Measurements from ENCODE around the gene COL16A1. TPM values are rescaled to one million over a fixed set of nuclear protein-coding genes. Genes with fewer than 3 reads are reported as not detected.

The COL16A1 gene
- total RNA-seq, 2 donors from 2014 or later = 19.8 to 27.5 TPM

GRCh38 chr1:31659889-31660288 is 43.9 kb downstream of the COL16A1 start:
- ATAC-seq (no peak), DNase-seq (no peak)
- intact Hi-C loops (cut with DNase I) = loop anchor here in 1 of 2 donors (10.0 kb wide), 1 partner anchor 55 kb away; no protein-coding TSS in a partner anchor

DNA sequence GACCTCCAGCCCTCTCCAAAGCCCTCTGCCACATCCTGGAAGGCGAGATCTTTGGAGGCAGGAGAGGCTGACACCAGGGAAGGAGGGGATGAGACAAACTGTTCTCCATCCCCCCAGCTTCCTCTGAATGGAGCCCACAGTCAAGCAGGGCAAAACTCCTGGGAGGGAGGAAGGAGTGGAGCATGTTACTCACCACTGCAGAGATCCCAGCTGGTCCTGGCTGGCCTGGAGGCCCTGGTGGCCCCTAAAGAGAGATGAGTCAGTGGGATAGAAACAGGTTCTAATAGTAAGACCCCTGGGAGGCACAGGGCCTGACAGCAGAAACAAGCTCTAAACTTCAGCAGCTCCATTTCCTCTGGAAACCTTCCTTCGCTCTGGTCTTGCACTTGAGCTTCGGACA is 45.1 kb downstream of the COL16A1 start:
- intact Hi-C loops (cut with DNase I) = no loop called here
- no peak for DNase-seq
- ATAC-seq = no peak

DNA sequence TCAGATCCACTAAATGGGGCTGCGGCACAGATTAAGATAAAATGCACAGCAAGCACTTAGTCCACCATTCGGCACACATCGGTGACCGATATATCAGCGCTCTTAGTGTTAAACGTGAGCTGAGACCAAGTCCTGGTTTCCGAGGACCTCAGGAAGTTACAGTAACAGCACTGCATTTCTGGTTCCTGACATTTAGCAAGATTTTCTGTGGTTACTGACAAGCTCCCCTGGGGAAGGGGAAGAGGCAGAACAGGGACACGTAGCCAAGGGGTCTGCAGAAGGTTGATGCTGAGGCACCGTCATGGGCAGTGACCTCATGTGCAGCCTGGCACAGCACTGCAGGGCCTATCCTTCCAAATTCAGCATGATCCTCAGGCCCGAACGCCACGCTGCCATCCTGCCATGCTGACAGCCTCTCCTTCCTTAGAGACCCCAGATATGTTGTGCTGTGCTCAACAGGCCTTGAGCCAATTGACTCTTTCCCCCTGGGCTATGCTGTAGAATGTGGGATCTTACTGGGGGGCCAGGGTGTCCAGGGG is 45.8 kb downstream of the COL16A1 start:
- DNase-seq = no peak
- ATAC-seq = no peak
- intact Hi-C loops (cut with DNase I) = no loop called here

DNA sequence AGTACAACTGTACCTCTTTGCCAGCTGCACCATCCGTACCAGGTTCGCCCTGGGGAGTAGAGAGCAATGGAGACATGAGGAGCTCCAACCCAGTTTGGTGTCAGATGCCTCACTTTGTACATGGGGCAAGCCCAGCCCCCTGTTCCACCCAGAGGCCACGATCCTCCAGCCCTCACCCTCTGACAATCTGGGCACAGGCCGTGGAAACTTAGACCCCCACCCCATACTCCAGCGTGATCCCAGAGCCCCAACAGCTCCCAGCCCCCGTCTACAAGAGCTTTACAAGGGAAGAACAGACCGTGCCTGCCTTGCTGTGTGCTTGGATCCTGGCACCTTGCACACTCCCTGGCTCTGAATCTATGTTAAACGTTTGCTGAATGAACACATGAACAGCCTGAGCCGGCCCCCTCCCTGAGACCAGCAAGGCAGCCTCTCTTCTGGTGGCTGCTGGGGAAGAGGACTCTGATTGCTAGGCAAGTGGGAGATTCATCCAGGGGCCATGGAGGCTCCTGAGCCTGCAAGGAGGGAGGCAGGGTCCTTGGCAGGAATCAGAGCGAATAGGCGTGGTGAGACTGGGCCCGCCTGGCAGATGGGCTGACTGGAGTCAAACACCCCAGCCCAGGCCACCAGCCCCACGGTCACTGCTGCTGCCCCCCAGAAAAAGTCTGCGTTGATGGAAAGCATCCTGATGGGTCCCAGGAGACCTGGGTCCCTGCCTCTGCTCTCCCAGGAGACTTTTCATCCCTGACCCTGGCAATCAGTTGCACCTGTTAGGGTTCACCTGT is 46.6 kb downstream of the COL16A1 start:
- intact Hi-C loops (cut with DNase I) = no loop called here
- DNase-seq (no peak), ATAC-seq (no peak)

DNA sequence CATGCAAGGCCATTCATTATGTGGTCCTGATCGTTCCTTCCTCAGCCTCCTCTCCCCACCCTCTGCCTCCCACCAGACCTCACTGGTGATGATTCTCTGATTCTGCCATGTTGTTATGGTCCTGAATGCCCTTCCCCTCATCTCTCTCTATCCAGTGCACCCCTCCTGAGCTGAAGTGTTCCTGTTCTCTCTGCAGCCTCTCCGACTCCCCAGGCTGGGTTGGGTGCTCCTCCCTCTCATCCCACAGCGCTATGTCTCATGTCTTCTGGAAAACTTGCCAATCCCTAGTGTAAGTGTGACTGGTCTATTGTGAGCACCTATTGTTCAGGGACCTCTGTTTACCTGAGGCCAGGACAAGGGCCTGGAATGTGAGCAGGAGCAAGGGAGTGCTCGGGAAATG is 48.1 kb downstream of the COL16A1 start:
- intact Hi-C loops (cut with DNase I) = no loop called here
- no peak for ATAC-seq
- no peak for DNase-seq

DNA sequence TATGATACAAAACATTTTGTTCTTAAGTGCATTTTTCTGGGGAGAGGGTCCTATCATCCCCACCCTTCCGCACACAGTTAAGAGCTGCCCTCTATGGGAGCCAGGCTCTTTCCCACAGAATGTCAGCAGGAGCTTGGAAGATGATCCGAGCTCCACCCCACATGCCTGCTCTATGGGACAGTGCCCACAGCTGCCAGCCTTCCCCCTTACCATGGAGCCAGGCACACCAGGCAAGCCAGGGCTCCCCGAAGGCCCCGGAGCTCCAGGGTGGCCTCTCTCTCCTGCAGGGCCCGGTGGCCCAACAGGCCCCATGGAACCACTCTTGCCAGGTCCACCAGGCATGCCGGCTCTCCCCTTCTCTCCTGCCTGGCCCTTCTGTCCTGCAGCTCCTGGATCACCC is 48.7 kb downstream of the COL16A1 start:
- intact Hi-C loops (cut with DNase I) = no loop called here
- DNase-seq (no peak), ATAC-seq (no peak)

- intact Hi-C loops (cut with DNase I) = no loop called here
- DNase-seq (no peak), ATAC-seq (no peak)
These were observed 49.4 kb downstream of the COL16A1 start for GRCh38 chr1:31654474-31654776.

- no peak for DNase-seq
- no peak for ATAC-seq
- intact Hi-C loops (cut with DNase I) = no loop called here
These were observed 49.9 kb downstream of the COL16A1 start for GRCh38 chr1:31653717-31654473.

GRCh38 chr1:31652891-31653499 is 50.8 kb downstream of the COL16A1 start:
- no peak for ATAC-seq
- no peak for DNase-seq
- intact Hi-C loops (cut with DNase I) = no loop called here

DNA sequence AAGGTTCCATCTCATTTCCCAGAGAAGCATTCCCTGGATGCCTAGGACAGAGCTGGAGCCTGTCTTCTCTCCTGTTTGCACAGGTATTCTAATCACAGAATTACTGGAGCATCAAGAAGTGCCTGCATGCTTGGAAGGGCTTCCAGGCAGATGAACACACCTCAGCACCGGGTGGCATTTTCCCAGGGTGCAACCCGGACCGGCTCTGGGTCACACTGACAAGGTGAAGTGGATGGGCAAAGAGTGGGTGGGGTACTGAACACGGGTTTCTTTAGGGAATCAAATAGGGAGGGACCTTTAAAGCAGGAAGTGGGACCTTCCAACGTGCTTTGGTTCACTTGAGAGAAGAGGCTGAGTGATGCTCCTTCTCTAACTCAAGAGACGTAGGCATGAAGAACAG is 52.1 kb downstream of the COL16A1 start:
- DNase-seq (no peak), ATAC-seq (no peak)
- intact Hi-C loops (cut with DNase I) = no loop called here

- intact Hi-C loops (cut with DNase I) = no loop called here
- DNase-seq (no peak), ATAC-seq (no peak)
These were observed 52.8 kb downstream of the COL16A1 start for GRCh38 chr1:31651089-31651420.

GRCh38 chr1:31650161-31651088 is 53.4 kb downstream of the COL16A1 start:
- DNase-seq (no peak), ATAC-seq (no peak)
- intact Hi-C loops (cut with DNase I) = no loop called here

GRCh38 chr1:31648641-31649357 is 55.0 kb downstream of the COL16A1 start:
- no peak for DNase-seq
- intact Hi-C loops (cut with DNase I) = no loop called here
- ATAC-seq = no peak

DNA sequence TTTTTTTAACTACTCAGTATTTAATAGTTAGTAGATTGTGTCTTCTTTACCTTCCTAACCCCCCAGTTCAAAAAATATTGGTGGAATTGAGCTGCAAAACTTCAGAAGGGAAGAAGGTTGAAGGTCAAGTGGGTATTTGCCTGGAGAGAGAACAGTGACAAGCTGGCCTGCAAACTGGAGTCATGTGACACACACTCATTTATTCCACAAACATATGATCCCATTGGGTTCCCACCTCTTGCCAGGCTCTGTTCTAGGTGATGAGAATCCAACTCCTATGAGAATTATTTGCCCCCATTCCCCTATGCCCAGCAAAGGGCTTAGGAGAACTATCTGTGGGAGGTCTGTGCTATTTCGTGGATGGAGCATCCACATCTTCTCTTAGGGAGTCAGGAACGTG is 55.6 kb downstream of the COL16A1 start:
- intact Hi-C loops (cut with DNase I) = no loop called here
- DNase-seq = no peak
- ATAC-seq = no peak

- DNase-seq (no peak), ATAC-seq (no peak)
- intact Hi-C loops (cut with DNase I) = no loop called here
These were observed 56.7 kb downstream of the COL16A1 start for GRCh38 chr1:31647106-31647505.

DNA sequence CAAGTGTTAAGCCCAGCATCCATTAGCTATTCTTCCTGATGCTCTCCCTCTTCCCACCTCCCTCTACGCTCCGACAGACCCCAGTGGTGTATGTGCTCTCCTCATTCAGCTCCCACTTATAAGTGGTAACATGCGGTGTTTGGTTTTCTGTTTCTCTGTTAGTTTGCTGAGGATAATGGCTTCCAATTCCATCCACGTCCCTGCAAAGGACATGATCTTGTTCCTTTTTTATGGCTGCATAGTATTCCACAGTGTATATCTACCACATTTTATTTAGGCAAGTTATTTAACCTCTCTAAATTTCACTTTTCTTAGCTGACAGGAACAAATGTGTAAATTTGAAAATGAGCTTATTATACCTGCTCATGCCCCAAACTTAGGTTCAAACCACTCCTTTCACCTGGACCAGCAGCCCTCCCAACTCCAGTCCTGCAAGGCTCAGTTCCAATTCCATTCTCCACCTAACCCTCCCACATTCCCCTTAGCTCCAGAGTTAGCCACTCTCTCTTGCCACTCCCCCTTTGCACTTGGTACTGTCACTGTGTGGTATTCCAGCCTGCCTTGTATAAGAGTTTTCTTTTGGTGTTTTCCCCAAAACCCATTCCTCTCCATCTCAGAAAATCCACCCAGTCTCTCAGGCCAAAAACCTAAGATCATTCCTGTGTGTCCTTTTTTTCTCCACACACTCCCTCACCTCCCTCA is 57.4 kb downstream of the COL16A1 start:
- intact Hi-C loops (cut with DNase I) = no loop called here
- DNase-seq (no peak), ATAC-seq (no peak)

DNA sequence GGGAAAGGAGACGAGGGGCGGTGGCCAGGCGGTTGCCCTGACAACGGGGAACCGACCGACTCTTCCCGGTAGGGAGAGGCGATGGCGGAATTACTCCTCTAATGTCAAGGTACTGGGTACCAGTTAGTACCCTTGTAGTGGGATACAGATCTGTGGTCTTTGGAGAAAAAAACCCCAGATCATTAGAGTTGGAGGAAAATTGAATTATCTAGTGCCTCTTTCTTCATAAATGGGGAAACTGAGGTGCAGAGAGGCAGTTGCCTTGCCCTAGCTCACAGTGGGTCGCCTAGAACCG is 58.6 kb downstream of the COL16A1 start:
- intact Hi-C loops (cut with DNase I) = no loop called here
- ATAC-seq (no peak), DNase-seq (no peak)

DNA sequence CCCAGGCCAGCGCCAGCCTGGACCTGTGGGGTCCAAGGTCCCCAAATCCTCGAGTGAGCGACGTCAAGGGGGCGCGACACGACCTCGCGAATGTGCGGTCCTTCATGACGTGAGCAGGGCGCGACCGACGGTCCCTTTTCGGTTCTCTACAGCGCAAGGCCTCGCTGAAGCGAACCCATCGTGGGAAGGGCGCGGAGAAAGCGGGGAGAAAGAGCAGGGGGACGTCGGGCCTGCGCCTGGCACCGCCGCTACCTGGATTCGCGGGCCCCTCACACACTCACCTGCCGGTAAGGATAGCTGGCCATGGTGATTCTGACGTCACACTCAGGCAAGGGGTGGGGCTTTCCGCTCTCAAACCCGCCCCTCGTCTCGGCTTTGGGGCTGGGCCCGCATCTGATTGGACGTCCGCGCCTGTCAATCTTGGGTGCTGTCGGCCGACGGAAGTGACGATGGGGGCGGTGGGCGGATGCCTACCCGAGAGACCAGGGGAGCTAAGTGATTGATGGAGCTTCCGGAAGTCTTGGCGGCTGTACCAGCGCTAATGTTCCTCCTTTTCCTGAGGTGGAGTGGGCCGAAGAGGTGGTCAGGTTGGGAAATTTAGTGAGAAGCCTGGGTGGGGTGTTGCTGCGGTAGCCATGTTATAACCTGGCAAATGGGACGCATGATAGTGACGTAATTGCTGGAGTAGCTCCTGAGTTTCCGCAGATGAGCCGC is 59.1 kb downstream of the COL16A1 start, which contains the start of gene PEF1:
Gene PEF1, minus strand, starts transcription at position 317 of the 714 bp plus-strand sequence. Its CDS starts 12 bp downstream, at position 305.
- DNase-seq (peak; percentile 99), ATAC-seq (peak; percentile 97)
- intact Hi-C loops (cut with DNase I) = no loop called here
